IMR-90 (cell line): ENCODE results near the gene CGB7.
"Not testable (repeated sequence)": the region's sequence is repeated elsewhere in the genome, so short reads cannot be mapped to it uniquely, and the experiment has no call there.

Experiments
- FOS ChIP-seq: fragments of 150-350 bp; IDR thresholded peaks from 2 replicates; pipeline ENCODE4 v1.6.1; 2016; ENCODE audit warnings: low read depth, low read length
- MAFK ChIP-seq: IDR thresholded peaks from 2 replicates; pipeline ENCODE4 v1.6.1; 2012; ENCODE audit warnings: low read depth, low read length, improper control_type of control experiment
- POLR2A ChIP-seq: IDR thresholded peaks from 2 replicates; pipeline ENCODE4 v1.6.1; 2012; ENCODE audit warnings: mild to moderate bottlenecking, low read depth, low read length
- SMC3 ChIP-seq: fragments of 150-350 bp; IDR thresholded peaks from 2 replicates; pipeline ENCODE4 v1.6.1; 2016; ENCODE audit warnings: low read depth, mild to moderate bottlenecking, antibody characterized with exemption, low read length, moderate library complexity
- TF ChIP-seq, protein P1 (sequence below): conservative IDR thresholded peaks from 2 replicates; pipeline ENCODE4 v1.5.1; 2012; ENCODE audit warnings: mild to moderate bottlenecking, low read depth, low read length, improper control_type of control experiment
- TF ChIP-seq, protein P2 (sequence below): fragments of 150-350 bp; IDR thresholded peaks from 2 replicates; pipeline ENCODE4 v1.6.1; 2016; ENCODE audit warnings: low read depth, mild to moderate bottlenecking, low read length, moderate library complexity, borderline replicate concordance

DNA sequence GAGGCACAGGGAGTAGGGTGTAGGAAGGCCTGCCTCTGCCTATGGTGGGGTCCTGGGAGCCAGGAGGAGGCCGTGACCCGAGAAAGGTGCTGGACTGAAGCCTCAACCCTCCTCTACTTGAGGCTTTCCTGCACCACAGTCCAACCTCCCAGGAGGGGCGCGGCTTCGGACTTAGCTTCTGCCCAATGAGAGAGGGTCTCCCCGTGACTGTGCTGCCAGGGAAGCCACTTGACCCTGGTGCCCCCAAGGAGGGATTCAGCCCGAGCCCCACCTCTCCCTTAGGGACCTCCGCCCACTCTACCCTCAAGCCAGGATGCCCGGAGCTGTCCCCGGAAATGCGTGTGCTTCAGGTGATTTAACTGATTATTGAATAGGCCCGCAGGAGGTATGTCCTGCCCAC lies 8.5 kb downstream of the CGB7 start, which contains the start of gene CGB8:
- not testable (repeated sequence) for TF ChIP-seq FOS, POLR2A, SMC3, MAFK
- TF ChIP-seq, protein P1, sequence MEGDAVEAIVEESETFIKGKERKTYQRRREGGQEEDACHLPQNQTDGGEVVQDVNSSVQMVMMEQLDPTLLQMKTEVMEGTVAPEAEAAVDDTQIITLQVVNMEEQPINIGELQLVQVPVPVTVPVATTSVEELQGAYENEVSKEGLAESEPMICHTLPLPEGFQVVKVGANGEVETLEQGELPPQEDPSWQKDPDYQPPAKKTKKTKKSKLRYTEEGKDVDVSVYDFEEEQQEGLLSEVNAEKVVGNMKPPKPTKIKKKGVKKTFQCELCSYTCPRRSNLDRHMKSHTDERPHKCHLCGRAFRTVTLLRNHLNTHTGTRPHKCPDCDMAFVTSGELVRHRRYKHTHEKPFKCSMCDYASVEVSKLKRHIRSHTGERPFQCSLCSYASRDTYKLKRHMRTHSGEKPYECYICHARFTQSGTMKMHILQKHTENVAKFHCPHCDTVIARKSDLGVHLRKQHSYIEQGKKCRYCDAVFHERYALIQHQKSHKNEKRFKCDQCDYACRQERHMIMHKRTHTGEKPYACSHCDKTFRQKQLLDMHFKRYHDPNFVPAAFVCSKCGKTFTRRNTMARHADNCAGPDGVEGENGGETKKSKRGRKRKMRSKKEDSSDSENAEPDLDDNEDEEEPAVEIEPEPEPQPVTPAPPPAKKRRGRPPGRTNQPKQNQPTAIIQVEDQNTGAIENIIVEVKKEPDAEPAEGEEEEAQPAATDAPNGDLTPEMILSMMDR = not testable (repeated sequence)
- TF ChIP-seq, protein P2, sequence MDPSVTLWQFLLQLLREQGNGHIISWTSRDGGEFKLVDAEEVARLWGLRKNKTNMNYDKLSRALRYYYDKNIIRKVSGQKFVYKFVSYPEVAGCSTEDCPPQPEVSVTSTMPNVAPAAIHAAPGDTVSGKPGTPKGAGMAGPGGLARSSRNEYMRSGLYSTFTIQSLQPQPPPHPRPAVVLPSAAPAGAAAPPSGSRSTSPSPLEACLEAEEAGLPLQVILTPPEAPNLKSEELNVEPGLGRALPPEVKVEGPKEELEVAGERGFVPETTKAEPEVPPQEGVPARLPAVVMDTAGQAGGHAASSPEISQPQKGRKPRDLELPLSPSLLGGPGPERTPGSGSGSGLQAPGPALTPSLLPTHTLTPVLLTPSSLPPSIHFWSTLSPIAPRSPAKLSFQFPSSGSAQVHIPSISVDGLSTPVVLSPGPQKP = not testable (repeated sequence)
